K562 (cell line): ENCODE data around the gene DENND1A. TPM values are rescaled to one million over a fixed set of nuclear protein-coding genes. Genes with fewer than 3 reads are reported as not detected.

Experiments
- C11orf30 ChIP-seq: fragments of 450-650 bp; IDR thresholded peaks from 2 replicates; pipeline ENCODE4 v1.6.1; 2016; ENCODE audit warnings: low read depth, mild to moderate bottlenecking
- DIDO1 ChIP-seq: fragments of 450-650 bp; IDR thresholded peaks from 2 replicates; pipeline ENCODE4 v1.6.1; 2016; ENCODE audit warnings: low read depth, missing biosample characterization, missing genetic modification characterization
- DNMT1 ChIP-seq: fragments of 450-650 bp; IDR thresholded peaks from 2 replicates; pipeline ENCODE4 v1.6.1; 2016; ENCODE audit warnings: antibody characterized with exemption, mild to moderate bottlenecking
- GATAD2A ChIP-seq: fragments of 450-650 bp; IDR thresholded peaks from 2 replicates; pipeline ENCODE4 v1.6.1; 2017
- HSF4 ChIP-seq: fragments of 250-450 bp; sonication (Bioruptor Pico); IDR thresholded peaks from 2 replicates; pipeline ENCODE4 v2.1.2; 2022; ENCODE audit warnings: mild to moderate bottlenecking, moderate library complexity, borderline replicate concordance
- KLF6 ChIP-seq: fragments of 250-450 bp; sonication (Bioruptor Pico); IDR thresholded peaks from 2 replicates; pipeline ENCODE4 v1.4.0; 2020; ENCODE audit warnings: mild to moderate bottlenecking, moderate library complexity, borderline replicate concordance
- NCOA6 ChIP-seq: fragments of 450-650 bp; IDR thresholded peaks from 2 replicates; pipeline ENCODE4 v1.6.1; 2017; ENCODE audit warnings: mild to moderate bottlenecking
- NFYB ChIP-seq: IDR thresholded peaks from 2 replicates; pipeline ENCODE4 v1.6.1; 2011; ENCODE audit warnings: mild to moderate bottlenecking, moderate library complexity; ENCODE audit not compliant: insufficient read length; ENCODE audit errors: extremely low read depth
- SOX6 ChIP-seq: fragments of 450-650 bp; IDR thresholded peaks from 2 replicates; pipeline ENCODE4 v1.6.1; 2014; ENCODE audit warnings: mild to moderate bottlenecking
- STAT5B ChIP-seq: fragments of 250-450 bp; sonication (Bioruptor Pico); IDR thresholded peaks from 2 replicates; pipeline ENCODE4 v1.8.0; 2021; ENCODE audit warnings: mild to moderate bottlenecking, inconsistent platforms
- TRIM24 ChIP-seq, 2 experiments: fragments of 450-650 bp; IDR thresholded peaks; 2 replicates each; pipeline ENCODE4 v1.6.1; 2016
- TRIM28 ChIP-seq: fragments of 450-650 bp; IDR thresholded peaks from 2 replicates; pipeline ENCODE4 v1.6.1; 2017
- ZNF347 ChIP-seq: fragments of 450-650 bp; formaldehyde crosslinking; IDR thresholded peaks from 2 replicates; pipeline ENCODE4 v1.4.0; 2020; ENCODE audit warnings: low read depth, mild to moderate bottlenecking, moderate library complexity
- ZNF668 ChIP-seq: fragments of 250-450 bp; sonication (Bioruptor Pico); IDR thresholded peaks from 2 replicates; pipeline ENCODE4 v1.8.0; 2022; ENCODE audit warnings: mild to moderate bottlenecking, inconsistent platforms
- polyA plus RNA-seq, 8 experiments: library from polyadenylated mRNA; depleted of rRNA in 4 of 8; stranded (reverse) in 5 of 8; unstranded in 3 of 8; fragments of >200 nt; fragmentation: Nextera tagmentation in 2 of 8; fragmentation: Illumina TruSeq in 1 of 8; extraction: Ambion mirVana in 2 of 8; extraction: Trizol in 1 of 8; gene quantifications; 2 replicates each; pipeline versions ENCODE4 v1.2.1 to v1.2.3, GENCODE V29; 2011 to 2014; ENCODE audit warnings: inconsistent platforms in 1 of 8, missing spikeins in 1 of 8
- total RNA-seq, 7 experiments: library from RNA; depleted of rRNA in 6 of 7; stranded (reverse); fragments of >200 nt in 6 of 7; fragmentation: Illumina TruSeq in 2 of 7; extraction: Trizol in 2 of 7; gene quantifications; 2 replicates each; pipeline versions ENCODE4 v1.2.1 to v1.2.3, GENCODE V29; 2011 to 2021; ENCODE audit warnings: low replicate concordance in 1 of 7
- TF ChIP-seq, protein P1 (sequence below): sonication (generic); formaldehyde crosslinking; IDR thresholded peaks from 2 replicates; pipeline ENCODE4 v1.9.0; 2022; ENCODE audit warnings: mild to moderate bottlenecking, missing genetic modification reagents
- TF ChIP-seq, protein P2 (sequence below), 2 experiments: fragments of 450-650 bp; IDR thresholded peaks; 2 replicates each; pipeline ENCODE4 v1.6.1; 2018; ENCODE audit warnings: mild to moderate bottlenecking in 2 of 2, low read depth in 1 of 2; ENCODE audit not compliant: partially characterized antibody in 2 of 2
- TF ChIP-seq, protein P3 (sequence below): fragments of 250-450 bp; sonication (Bioruptor Pico); IDR thresholded peaks from 2 replicates; pipeline ENCODE4 v1.8.0; 2021; ENCODE audit warnings: moderate library complexity, mild to moderate bottlenecking, inconsistent platforms

The DENND1A gene
- total and polyA plus RNA-seq, 9 of the 15 experiments (the other 6 are each of a cell fraction or from before 2014, with no cell fraction given): 7.6 to 29.5 (median 15.7) TPM

DNA sequence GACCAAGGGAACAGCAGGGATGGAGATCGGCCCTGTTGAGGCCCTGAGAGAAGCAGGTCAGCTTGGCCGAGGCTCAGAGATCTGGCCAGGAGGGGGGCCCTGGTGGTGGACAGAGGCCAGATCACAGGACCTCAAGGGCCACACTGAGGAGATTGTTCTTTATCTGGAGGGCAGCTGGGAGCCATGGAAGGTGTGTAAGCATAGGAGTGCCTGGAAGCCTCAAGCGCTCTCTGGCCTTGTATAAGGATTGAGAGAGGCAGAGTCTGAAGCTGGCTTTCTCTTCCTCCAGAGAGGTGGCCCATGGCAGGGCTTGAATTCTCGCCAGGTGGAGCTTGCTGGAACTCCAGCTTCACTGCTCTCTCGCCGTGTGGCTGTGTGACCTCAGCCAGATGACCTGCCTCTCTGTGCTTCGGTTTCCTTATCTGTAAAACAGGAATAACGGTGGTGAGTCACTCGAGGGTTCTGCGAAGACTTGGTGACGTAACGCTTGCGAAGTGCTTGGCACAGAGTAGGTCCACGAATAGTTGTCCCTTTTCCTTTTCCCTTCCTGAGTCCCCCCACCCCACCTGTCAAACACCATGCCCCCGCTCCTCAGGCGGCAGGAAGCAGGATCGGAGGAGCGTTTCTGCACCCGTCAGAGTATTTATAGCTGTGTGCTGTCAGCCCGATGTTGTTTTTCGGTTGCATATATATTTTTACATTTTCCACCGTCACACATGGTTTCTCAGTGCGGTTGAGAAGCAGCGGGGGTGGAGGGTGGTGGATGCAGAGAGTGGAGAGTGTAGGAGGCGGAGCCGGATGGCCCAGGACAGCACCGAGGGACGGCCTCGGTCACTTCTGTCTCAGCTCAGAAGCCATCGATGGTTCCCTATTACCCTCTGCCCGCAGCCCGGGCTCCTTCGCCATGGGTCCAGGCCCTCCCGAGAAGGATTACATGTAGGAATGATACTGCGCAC lies 590.9 kb downstream of the DENND1A start (continued):
- TF ChIP-seq NFYB (no peak), TRIM28 (no peak), DNMT1 (no peak), TRIM24 (IDR thresholded peaks at IDR 0.05) (peak; percentile 44 to 76; a peak in 3 of 4 replicates), ZNF347 (CRISPR knock-in tag) (no peak), KLF6 (no peak), C11orf30 (no peak), NCOA6 (no peak), SOX6 (0 out of 2 replicates have a peak, but pooled peaks have one; percentile 25), ZNF668 (CRISPR knock-in tag) (no peak), HSF4 (CRISPR knock-in tag) (no peak), DIDO1 (tag) (no peak), GATAD2A (0 out of 2 replicates have a peak, but pooled peaks have one; percentile 76), STAT5B (CRISPR knock-in tag) (no peak)
- TF ChIP-seq, protein P1, sequence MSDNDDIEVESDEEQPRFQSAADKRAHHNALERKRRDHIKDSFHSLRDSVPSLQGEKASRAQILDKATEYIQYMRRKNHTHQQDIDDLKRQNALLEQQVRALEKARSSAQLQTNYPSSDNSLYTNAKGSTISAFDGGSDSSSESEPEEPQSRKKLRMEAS: peak; percentile 39
- TF ChIP-seq, protein P2, sequence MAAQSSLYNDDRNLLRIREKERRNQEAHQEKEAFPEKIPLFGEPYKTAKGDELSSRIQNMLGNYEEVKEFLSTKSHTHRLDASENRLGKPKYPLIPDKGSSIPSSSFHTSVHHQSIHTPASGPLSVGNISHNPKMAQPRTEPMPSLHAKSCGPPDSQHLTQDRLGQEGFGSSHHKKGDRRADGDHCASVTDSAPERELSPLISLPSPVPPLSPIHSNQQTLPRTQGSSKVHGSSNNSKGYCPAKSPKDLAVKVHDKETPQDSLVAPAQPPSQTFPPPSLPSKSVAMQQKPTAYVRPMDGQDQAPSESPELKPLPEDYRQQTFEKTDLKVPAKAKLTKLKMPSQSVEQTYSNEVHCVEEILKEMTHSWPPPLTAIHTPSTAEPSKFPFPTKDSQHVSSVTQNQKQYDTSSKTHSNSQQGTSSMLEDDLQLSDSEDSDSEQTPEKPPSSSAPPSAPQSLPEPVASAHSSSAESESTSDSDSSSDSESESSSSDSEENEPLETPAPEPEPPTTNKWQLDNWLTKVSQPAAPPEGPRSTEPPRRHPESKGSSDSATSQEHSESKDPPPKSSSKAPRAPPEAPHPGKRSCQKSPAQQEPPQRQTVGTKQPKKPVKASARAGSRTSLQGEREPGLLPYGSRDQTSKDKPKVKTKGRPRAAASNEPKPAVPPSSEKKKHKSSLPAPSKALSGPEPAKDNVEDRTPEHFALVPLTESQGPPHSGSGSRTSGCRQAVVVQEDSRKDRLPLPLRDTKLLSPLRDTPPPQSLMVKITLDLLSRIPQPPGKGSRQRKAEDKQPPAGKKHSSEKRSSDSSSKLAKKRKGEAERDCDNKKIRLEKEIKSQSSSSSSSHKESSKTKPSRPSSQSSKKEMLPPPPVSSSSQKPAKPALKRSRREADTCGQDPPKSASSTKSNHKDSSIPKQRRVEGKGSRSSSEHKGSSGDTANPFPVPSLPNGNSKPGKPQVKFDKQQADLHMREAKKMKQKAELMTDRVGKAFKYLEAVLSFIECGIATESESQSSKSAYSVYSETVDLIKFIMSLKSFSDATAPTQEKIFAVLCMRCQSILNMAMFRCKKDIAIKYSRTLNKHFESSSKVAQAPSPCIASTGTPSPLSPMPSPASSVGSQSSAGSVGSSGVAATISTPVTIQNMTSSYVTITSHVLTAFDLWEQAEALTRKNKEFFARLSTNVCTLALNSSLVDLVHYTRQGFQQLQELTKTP (IDR thresholded peaks at IDR 0.05; ENCODE audit: low read depth in 1 of 2, partially characterized antibody in 2 of 2): peak in 1 of 2 experiments; percentile 47
- TF ChIP-seq, protein P3, sequence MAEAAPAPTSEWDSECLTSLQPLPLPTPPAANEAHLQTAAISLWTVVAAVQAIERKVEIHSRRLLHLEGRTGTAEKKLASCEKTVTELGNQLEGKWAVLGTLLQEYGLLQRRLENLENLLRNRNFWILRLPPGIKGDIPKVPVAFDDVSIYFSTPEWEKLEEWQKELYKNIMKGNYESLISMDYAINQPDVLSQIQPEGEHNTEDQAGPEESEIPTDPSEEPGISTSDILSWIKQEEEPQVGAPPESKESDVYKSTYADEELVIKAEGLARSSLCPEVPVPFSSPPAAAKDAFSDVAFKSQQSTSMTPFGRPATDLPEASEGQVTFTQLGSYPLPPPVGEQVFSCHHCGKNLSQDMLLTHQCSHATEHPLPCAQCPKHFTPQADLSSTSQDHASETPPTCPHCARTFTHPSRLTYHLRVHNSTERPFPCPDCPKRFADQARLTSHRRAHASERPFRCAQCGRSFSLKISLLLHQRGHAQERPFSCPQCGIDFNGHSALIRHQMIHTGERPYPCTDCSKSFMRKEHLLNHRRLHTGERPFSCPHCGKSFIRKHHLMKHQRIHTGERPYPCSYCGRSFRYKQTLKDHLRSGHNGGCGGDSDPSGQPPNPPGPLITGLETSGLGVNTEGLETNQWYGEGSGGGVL (CRISPR knock-in tag): no peak
